Thyroid gland (tissue), 4 donors: Measurements from ENCODE around the gene POLDIP3.

ENCODE experiments used
- POLR2A ChIP-seq, 2 donors: fragments of 450-650 bp; IDR thresholded peaks; one replicate each; pipeline ENCODE4 v1.6.1; 2017; ENCODE audit warnings: antibody characterized with exemption in 2 of 2, mild to moderate bottlenecking in 2 of 2, moderate library complexity in 1 of 2
- TF ChIP-seq, protein P1 (sequence below), 6 experiments: fragments of 200-600 bp in 3 of 6; fragments of 450-650 bp in 3 of 6; sonication (generic) in 3 of 6; IDR thresholded peaks; one replicate each; pipeline ENCODE4 v1.5.1; 2016 to 2019; ENCODE audit warnings: antibody characterized with exemption in 6 of 6, mild to moderate bottlenecking in 2 of 6, inconsistent platforms in 1 of 6, moderate library complexity in 1 of 6

DNA sequence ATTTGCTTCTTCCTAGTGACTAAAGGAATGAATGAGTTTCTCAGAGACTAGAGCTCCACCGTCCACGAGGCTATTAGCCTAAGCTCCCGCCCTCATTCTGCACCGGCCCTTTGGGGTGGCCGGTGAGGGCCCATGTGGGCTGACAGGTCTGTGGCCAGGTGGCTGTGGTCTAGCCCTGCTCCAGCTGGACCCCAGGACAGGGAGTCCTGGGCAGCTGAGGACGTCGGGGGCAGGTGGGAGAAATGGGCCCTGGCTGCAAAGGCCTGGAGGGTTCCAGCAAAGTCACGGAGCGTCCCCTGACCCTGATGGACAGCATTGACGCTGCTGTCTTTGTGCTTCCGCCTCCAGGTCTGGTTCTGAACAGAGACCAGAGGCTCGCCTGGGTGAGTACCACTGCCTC is 48.7 kb downstream of the POLDIP3 start:
- TF ChIP-seq, protein P1, sequence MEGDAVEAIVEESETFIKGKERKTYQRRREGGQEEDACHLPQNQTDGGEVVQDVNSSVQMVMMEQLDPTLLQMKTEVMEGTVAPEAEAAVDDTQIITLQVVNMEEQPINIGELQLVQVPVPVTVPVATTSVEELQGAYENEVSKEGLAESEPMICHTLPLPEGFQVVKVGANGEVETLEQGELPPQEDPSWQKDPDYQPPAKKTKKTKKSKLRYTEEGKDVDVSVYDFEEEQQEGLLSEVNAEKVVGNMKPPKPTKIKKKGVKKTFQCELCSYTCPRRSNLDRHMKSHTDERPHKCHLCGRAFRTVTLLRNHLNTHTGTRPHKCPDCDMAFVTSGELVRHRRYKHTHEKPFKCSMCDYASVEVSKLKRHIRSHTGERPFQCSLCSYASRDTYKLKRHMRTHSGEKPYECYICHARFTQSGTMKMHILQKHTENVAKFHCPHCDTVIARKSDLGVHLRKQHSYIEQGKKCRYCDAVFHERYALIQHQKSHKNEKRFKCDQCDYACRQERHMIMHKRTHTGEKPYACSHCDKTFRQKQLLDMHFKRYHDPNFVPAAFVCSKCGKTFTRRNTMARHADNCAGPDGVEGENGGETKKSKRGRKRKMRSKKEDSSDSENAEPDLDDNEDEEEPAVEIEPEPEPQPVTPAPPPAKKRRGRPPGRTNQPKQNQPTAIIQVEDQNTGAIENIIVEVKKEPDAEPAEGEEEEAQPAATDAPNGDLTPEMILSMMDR (IDR thresholded peaks at IDR 0.05): no peak
- no peak for TF ChIP-seq POLR2A (IDR thresholded peaks at IDR 0.05)
